ENCODE measurements around the gene HAP1.

GRCh38 chr17:41707803-41708669 lies 26.4 kb downstream of the HAP1 start:
- TF ChIP-seq CTCF (IDR thresholded peaks at IDR 0.05): no peak
- no peak for TF ChIP-seq ZFX (IDR thresholded peaks at IDR 0.05; ENCODE audit: borderline replicate concordance)
